Gastroesophageal sphincter (tissue), 4 donors: ENCODE data around the gene C10orf71. TPM values are rescaled to one million over a fixed set of nuclear protein-coding genes. Genes with fewer than 3 reads are reported as not detected.

Experiments used
- ATAC-seq: fragments of 150-250 bp; one replicate; pipeline ENCODE4 v1.9.1; 2016; ENCODE audit warnings: mild to moderate bottlenecking, moderate library complexity
- H3K27ac ChIP-seq, 4 donors: fragments of 200-600 bp; sonication (generic) in 3 of 4; 1 replicate in 3 of 4; 2 replicates in 1 of 4; pipeline ENCODE4 v1.5.1; 2016 to 2019
- H3K27me3 ChIP-seq: fragments of 200-600 bp; sonication (generic); one replicate; pipeline ENCODE4 v1.5.1; 2019
- H3K36me3 ChIP-seq, 2 donors: fragments of 200-600 bp; sonication (generic); one replicate each; pipeline ENCODE4 v1.5.1; 2019; ENCODE audit warnings: control low read depth in 1 of 2
- H3K4me1 ChIP-seq, 3 donors: fragments of 200-600 bp; sonication (generic); 1 replicate in 2 of 3; 2 replicates in 1 of 3; pipeline ENCODE4 v1.5.1; 2016 to 2019; ENCODE audit warnings: control low read depth in 2 of 3
- H3K4me3 ChIP-seq, 2 donors: fragments of 200-600 bp; sonication (generic); one replicate each; pipeline ENCODE4 v1.5.1; 2019; ENCODE audit warnings: mild to moderate bottlenecking in 1 of 2, moderate library complexity in 1 of 2
- H3K9me3 ChIP-seq, 3 donors: fragments of 200-600 bp; sonication (generic); one replicate each; pipeline ENCODE4 v1.5.1; 2017 to 2019; ENCODE audit warnings: control low read depth in 2 of 3
- EP300 ChIP-seq: sonication (generic); formaldehyde crosslinking; IDR thresholded peaks from one replicate; pipeline ENCODE4 v1.6.1; 2017; ENCODE audit warnings: antibody characterized with exemption, mild to moderate bottlenecking
- POLR2A ChIP-seq, 2 donors: fragments of 450-650 bp; IDR thresholded peaks; one replicate each; pipeline ENCODE4 v1.6.1; 2017; ENCODE audit warnings: antibody characterized with exemption in 2 of 2, mild to moderate bottlenecking in 2 of 2, moderate library complexity in 1 of 2
- POLR2AphosphoS5 ChIP-seq: sonication (generic); formaldehyde crosslinking; IDR thresholded peaks from one replicate; pipeline ENCODE4 v1.6.1; 2017; ENCODE audit warnings: antibody characterized with exemption
- WGBS, 2 donors: methylation state at CpG; one replicate each; pipeline ENCODE4 v1.1.5; 2018; ENCODE audit warnings: low coverage in 1 of 2; 5-methylcytosine and 5-hydroxymethylcytosine counted together
- total RNA-seq, 4 donors: library from RNA; depleted of rRNA; stranded (reverse); fragments of >200 nt; gene quantifications; one replicate each; pipeline ENCODE4 v1.1.0, GENCODE V29; 2016
- TF ChIP-seq, protein P1 (sequence below), 4 experiments: fragments of 200-600 bp in 2 of 4; fragments of 450-650 bp in 2 of 4; sonication (generic) in 1 of 4; IDR thresholded peaks; one replicate each; pipeline ENCODE4 v1.5.1; 2017 to 2019; ENCODE audit warnings: antibody characterized with exemption in 4 of 4, mild to moderate bottlenecking in 2 of 4, moderate library complexity in 2 of 4

The C10orf71 gene
- total RNA-seq, 4 donors from 2014 or later, result 0.08 to 0.27 TPM; not detected in 2

DNA sequence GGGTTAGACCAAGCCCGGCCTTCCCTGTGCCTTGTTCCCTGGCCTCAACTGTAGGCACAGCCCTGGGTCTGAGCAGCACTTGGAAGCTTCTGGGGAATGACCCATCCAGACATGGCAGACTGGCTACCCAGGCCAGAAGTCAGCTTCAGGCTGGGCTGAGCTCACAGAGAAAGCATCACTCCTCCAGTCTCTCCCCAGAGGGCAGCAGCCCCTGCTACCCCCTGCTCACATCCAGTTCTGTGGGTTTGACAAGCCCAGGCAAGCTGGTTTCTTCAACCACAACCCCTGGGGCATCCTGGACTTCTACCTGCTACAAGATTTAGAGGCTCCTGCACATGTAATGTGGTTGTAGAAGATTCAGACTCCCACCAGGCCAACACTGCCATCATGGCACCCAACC, 9.0 kb downstream of the C10orf71 start:
- TF ChIP-seq POLR2AphosphoS5 (no peak), EP300 (no peak), POLR2A (IDR thresholded peaks at IDR 0.05) (no peak)
- TF ChIP-seq, protein P1, sequence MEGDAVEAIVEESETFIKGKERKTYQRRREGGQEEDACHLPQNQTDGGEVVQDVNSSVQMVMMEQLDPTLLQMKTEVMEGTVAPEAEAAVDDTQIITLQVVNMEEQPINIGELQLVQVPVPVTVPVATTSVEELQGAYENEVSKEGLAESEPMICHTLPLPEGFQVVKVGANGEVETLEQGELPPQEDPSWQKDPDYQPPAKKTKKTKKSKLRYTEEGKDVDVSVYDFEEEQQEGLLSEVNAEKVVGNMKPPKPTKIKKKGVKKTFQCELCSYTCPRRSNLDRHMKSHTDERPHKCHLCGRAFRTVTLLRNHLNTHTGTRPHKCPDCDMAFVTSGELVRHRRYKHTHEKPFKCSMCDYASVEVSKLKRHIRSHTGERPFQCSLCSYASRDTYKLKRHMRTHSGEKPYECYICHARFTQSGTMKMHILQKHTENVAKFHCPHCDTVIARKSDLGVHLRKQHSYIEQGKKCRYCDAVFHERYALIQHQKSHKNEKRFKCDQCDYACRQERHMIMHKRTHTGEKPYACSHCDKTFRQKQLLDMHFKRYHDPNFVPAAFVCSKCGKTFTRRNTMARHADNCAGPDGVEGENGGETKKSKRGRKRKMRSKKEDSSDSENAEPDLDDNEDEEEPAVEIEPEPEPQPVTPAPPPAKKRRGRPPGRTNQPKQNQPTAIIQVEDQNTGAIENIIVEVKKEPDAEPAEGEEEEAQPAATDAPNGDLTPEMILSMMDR (IDR thresholded peaks at IDR 0.05), result no peak
- H3K4me3 ChIP-seq, result no peak overlapping the region
- peaks cover 18% of the 10 kb centered on the region for H3K27me3 ChIP-seq
- no peaks in the 10 kb centered on the region for H3K4me1 ChIP-seq
- no CpG with 5 or more reads among the region's 1 CpG for WGBS, 2 donors
- no peaks in the 10 kb centered on the region for H3K36me3 ChIP-seq
- peaks cover 0 to 11% (median 0%) of the 10 kb centered on the region in 3 donors for H3K9me3 ChIP-seq
- no peak overlapping the region for H3K27ac ChIP-seq
- ATAC-seq, result no peak

DNA sequence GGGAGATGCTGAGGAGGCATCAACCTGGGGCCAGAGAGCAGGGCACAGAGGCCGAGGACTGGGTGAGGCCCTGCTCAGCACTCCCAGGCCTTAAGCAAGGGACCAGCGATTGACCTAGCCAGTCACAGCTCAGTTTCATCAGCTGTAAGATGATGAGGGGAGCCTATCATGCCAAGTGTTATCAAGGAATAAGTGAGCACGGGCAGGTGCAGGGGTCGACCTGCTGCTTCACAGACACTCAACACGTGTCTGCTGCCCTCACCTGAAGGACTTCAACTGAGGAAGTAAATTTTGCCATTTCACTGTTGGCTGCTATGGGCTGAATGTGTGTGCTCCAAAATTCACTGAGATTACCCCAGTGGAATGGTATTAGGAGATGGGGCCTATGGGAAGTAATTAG, 9.9 kb downstream of the C10orf71 start:
- Histone ChIP-seq H3K36me3 (no peaks in the 10 kb centered on the region), H3K27me3 (peaks cover 18% of the 10 kb centered on the region), H3K9me3 (peaks cover 0 to 11% (median 0%) of the 10 kb centered on the region in 3 donors), H3K4me3 (no peak overlapping the region), H3K4me1 (no peaks in the 10 kb centered on the region), H3K27ac (no peak overlapping the region)
- TF ChIP-seq POLR2A (IDR thresholded peaks at IDR 0.05) (no peak), POLR2AphosphoS5 (no peak), EP300 (no peak)
- TF ChIP-seq, protein P1 (IDR thresholded peaks at IDR 0.05), result no peak
- 60 to 82% methylated on average over 1 to 5 of the region's 5 CpGs for WGBS, 2 donors
- no peak for ATAC-seq

DNA sequence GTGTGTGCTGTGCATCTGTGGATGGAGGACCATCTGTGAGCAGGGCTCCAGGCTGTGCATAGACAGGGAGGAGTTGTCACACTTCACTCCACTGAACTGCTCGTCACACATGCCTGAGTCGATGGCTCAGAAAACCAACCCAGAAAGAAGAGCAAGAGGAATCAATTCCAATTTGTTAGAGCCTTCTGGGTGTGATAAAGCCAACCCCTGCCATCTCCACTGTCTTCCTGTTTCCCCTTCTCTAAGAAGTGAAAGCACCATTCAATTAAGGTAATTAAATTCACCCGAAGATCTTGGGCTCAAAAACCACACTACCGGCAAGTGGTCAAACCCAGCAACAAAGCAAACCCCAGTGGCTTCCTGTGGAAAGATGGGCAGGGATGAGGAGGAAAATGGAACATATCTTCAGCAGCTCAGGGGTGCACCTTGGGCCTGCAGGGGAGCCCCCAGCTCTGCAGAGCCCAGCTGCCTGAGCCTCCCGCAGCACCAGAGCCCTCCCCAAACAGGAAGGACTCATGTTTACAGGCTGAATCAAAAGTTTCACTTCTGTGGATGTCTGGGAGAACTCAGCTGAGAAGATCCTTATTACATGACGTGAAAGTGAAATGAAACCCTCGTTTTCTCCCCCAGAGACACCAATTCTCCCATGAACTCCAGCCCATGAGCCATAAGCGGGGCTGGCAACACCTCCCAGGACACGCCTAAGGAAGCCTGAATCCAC, 10.9 kb downstream of the C10orf71 start:
- H3K27me3 ChIP-seq, result peaks cover 9% of the 10 kb centered on the region
- no peak for TF ChIP-seq EP300
- TF ChIP-seq POLR2A (IDR thresholded peaks at IDR 0.05), result no peak
- TF ChIP-seq, protein P1 (IDR thresholded peaks at IDR 0.05), result no peak
- no peak for TF ChIP-seq POLR2AphosphoS5
- H3K4me3 ChIP-seq, result no peak overlapping the region
- H3K9me3 ChIP-seq, result peaks cover 0 to 11% (median 0%) of the 10 kb centered on the region in 3 donors
- H3K36me3 ChIP-seq, result no peaks in the 10 kb centered on the region
- no peak overlapping the region for H3K27ac ChIP-seq
- ATAC-seq, result no peak
- no peaks in the 10 kb centered on the region for H3K4me1 ChIP-seq
- WGBS, 2 donors, result 59 to 91% methylated on average over 4 of the region's 9 CpGs

DNA sequence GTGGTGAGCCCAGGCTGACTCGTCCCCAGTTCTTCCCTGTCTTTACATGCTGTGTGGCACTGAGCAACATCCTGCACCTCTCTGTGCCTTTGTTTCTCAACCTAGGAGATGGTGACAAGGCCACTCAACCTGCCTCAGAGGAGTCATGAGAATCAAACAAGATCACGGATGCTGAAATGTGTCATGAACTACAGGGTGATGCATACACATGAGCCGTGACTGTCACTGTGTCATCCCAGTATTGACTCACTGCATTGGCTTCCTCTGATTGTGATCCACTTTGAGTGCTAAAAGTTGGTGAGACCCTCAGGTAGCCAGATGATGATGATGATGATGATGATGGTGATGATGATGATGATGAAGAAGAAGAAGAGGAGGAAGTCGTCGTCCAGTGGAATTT, 11.5 kb downstream of the C10orf71 start:
- H3K4me1 ChIP-seq, result no peaks in the 10 kb centered on the region
- peaks cover 7% of the 10 kb centered on the region for H3K27me3 ChIP-seq
- WGBS, 2 donors, result 81 to 100% methylated on average over 1 to 3 of the region's 5 CpGs
- no peak for TF ChIP-seq POLR2AphosphoS5
- TF ChIP-seq POLR2A (IDR thresholded peaks at IDR 0.05), result no peak
- TF ChIP-seq, protein P1 (IDR thresholded peaks at IDR 0.05), result no peak
- no peak for TF ChIP-seq EP300
- ATAC-seq, result no peak
- peaks cover 0 to 11% (median 0%) of the 10 kb centered on the region in 3 donors for H3K9me3 ChIP-seq
- H3K27ac ChIP-seq, result no peak overlapping the region
- no peak overlapping the region for H3K4me3 ChIP-seq
- no peaks in the 10 kb centered on the region for H3K36me3 ChIP-seq

DNA sequence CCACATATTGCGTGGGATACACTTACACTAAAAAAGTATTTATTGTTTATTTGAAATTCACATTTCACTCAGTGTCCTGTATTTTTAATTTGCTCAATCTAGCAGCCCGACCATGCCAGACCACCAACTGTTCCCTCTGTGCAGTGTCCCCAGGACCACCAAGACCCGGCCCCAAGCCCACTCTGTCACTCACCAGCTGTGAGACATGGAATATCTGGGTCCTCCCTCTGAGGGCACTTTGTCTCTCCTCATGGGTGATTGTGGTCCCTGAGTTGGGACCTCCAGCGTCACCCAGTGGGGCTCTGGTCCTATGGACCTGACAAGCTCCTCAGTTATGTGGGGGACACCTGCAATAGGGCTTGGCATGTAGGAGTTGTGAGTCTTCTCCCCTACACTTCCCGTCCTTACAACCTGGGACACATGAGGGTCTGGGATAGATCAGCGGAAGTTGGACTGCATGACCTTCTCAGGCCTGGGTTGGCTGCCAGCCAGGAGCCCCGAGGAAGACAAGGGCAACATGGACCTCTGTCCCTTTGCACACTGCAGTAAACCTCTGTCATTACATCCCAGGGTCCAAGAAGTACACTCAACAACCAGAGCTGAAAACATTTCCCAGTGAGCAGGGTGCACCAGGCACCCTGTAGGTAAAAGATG, 12.1 kb downstream of the C10orf71 start:
- peaks cover 7% of the 10 kb centered on the region for H3K27me3 ChIP-seq
- no peak for TF ChIP-seq POLR2A (IDR thresholded peaks at IDR 0.05)
- TF ChIP-seq POLR2AphosphoS5, result no peak
- no peak for TF ChIP-seq EP300
- TF ChIP-seq, protein P1 (IDR thresholded peaks at IDR 0.05), result no peak
- H3K9me3 ChIP-seq, result peaks cover 0 to 11% (median 0%) of the 10 kb centered on the region in 3 donors
- H3K4me3 ChIP-seq, result no peak overlapping the region
- no peak overlapping the region for H3K27ac ChIP-seq
- H3K36me3 ChIP-seq, result no peaks in the 10 kb centered on the region
- no peak for ATAC-seq
- 60 to 86% methylated on average over 1 to 5 of the region's 7 CpGs for WGBS, 2 donors
- no peaks in the 10 kb centered on the region for H3K4me1 ChIP-seq
